Breast epithelium (tissue), 3 donors: ENCODE data around the gene RXFP2.
A peak's percentile ranks its signal among the peaks of the same experiment; 100 is the strongest.

Source experiments
- POLR2A ChIP-seq: fragments of 450-650 bp; IDR thresholded peaks from one replicate; pipeline ENCODE4 v1.6.1; 2016; ENCODE audit warnings: antibody characterized with exemption, mild to moderate bottlenecking, moderate library complexity
- POLR2AphosphoS5 ChIP-seq, 3 donors: sonication (generic); formaldehyde crosslinking; IDR thresholded peaks; one replicate each; pipeline ENCODE4 v1.6.1; 2017; ENCODE audit warnings: antibody characterized with exemption in 3 of 3
- TF ChIP-seq, protein P1 (sequence below), 3 donors: fragments of 450-650 bp; IDR thresholded peaks; one replicate each; pipeline ENCODE4 v1.5.1; 2016 to 2017; ENCODE audit warnings: antibody characterized with exemption in 3 of 3, mild to moderate bottlenecking in 3 of 3, moderate library complexity in 3 of 3

DNA sequence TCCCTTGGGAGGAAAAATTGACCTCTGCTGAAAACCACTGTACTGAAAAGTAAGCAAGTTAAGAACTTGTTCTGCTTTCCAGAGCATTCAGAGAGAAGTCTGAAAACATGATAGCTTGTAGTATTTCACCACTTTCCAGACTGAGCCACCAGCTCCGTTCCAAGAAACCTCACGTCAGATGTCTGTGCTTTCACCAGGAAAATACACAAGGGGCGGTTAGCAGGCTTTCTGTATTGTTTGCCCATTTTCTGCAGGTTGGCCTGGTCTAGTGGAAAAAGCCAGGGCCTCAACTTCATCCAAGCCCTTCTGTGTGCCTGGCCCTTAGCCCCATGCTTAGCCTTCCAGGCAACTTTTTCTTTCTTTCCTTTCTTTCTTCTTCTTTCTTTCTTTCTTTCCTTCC, 36.4 kb downstream of the RXFP2 start:
- TF ChIP-seq, protein P1, sequence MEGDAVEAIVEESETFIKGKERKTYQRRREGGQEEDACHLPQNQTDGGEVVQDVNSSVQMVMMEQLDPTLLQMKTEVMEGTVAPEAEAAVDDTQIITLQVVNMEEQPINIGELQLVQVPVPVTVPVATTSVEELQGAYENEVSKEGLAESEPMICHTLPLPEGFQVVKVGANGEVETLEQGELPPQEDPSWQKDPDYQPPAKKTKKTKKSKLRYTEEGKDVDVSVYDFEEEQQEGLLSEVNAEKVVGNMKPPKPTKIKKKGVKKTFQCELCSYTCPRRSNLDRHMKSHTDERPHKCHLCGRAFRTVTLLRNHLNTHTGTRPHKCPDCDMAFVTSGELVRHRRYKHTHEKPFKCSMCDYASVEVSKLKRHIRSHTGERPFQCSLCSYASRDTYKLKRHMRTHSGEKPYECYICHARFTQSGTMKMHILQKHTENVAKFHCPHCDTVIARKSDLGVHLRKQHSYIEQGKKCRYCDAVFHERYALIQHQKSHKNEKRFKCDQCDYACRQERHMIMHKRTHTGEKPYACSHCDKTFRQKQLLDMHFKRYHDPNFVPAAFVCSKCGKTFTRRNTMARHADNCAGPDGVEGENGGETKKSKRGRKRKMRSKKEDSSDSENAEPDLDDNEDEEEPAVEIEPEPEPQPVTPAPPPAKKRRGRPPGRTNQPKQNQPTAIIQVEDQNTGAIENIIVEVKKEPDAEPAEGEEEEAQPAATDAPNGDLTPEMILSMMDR (IDR thresholded peaks at IDR 0.05) = no peak
- peak in 1 of 3 donors; percentile 36 for TF ChIP-seq POLR2AphosphoS5 (IDR thresholded peaks at IDR 0.05)
- no peak for TF ChIP-seq POLR2A
